Measurements from ENCODE around the gene KRT14.
"Not testable (repeated sequence)": the region's sequence is repeated elsewhere in the genome, so short reads cannot be mapped to it uniquely, and the experiment has no call there.

Gene KRT14

DNA sequence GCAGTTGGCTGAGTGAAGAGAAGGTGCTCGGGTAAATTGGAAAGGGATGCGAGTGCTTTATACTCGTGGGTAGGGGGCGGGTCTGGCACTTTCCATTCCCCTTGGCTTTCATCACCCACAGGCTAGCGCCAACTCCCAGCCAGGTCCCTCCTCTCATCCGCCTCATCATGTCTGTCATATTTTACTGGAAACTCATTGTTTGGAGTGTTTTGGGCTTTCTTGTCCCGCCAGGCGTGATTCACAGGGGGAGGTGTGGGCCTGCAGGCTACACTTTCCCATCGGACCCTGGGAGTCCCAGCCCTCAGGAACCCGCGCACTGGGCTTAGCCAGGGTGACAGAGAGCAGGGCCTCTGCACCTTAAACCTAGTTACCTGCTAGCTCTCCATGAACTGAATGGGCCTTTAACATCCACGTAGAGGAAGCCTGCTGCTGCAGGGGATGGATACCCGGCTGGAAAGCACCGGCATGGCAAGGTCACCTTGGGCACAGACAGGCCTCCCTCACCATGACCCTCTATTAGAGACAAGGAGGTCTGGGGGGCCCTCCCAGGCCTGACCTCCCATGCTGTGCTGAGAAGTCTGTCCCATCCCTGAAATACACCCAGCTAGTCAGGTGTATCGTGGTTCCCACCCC lies at the start of gene KRT14:
Gene KRT14, minus strand, starts transcription at position 33 of the 633 bp plus-strand sequence. CDS start 61 bp downstream, outside the sequence.
- no peak for DNase-seq (ENCODE audit: low read depth in 2 of 2, low spot score in 1 of 2)

DNA sequence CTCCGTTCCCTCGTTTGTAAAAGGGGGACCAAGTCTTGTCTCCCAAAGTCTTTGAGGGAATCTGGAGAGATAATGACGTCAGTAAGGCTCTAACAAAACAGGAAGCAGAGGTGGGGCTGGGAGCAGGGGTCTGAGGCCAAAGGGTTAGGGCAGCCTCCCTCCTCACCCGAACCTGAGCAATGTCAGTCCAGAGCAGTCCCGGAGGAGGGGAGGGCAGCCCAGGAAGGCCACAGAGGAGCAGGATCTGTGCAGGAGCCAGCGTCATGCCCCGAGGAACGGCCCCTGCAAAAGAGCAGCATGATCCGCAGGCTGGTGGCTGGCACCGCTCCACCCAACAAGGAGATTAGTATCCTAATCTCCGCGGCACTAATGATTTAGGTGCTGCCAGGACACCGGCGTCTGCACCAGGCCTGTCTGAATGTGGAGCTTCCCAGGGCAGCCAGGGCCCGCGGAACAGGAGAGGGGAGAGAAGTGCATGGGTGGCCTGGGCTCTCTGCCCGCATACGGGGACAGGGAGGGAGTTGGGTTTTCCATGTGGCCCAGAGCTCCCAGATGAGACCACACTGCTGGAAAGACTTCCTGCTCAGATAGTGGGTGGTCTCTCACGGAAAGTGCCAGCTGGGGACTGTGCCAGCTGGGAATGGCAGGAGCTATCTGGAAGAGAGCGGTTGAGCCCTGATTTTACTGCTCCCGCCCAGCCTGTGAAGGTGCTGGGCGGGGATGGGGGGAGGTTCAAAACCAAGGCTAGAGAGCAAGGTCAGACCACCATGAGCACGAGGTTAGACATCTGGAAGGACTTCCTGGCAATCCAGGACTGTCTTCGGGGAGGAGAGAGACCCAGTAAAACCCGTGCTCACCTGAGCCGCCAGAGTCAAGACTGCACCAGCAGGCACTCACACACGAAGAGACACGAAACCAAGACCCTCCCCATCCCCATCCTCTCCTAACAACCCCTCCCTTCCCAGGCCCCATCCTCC lies 48.7 kb upstream of the KRT14 start:
- DNase-seq (ENCODE audit: low read depth in 2 of 2, low spot score in 1 of 2), result no peak

DNA sequence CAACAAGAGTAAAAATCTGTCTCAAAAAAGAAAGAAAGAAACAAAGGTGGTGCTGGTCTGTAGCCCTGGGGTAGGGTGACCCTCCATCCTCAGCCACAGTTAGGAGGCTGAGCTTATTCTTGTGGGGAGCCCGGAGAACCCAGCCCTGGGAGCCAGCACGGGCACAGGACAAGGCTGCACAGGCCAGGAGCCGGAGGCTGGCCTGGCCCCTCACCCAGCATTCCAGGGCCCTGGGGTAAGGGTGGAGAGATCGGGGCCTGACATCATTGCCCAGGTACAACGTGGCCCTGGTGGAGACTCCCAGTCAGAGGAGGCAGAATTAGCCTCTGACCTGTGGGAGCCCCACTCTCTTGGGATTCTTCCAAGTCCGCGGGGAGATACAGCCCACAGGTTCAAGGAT lies 47.9 kb upstream of the KRT14 start:
- DNase-seq (ENCODE audit: low read depth in 2 of 2, low spot score in 1 of 2), result no peak

DNA sequence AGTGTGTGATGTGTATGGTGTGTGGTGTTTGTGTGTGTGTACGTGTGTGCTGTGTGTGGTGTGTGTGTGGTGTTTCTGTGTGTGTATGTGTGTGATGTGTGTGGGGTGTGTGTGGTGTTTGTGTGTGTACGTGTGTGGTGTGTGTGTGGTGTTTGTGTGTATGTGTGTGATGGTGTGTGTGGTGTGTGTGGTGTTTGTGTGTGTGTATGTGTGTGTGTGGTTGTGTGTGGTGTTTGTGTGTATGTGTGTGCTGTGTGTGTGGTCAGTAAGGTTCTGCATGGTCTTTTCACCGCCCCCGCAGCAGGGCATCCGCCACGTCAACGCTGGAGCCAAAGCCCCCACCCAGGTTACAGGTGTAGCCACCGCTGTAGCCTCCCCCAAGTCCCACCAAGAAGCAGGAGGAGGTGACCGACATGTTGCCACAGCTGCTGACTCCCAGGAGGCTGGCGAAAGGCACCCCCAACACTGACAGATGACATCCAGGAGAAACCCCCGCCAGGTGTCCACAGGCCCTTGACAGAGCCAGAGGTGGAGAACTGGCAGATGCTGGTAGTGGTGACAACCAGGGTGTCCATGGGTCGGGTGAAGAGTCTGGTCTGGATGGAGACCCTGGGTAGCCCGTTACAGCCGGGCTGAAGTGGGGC lies 47.0 kb upstream of the KRT14 start:
- no peak for DNase-seq (ENCODE audit: low read depth in 2 of 2, low spot score in 1 of 2)

DNA sequence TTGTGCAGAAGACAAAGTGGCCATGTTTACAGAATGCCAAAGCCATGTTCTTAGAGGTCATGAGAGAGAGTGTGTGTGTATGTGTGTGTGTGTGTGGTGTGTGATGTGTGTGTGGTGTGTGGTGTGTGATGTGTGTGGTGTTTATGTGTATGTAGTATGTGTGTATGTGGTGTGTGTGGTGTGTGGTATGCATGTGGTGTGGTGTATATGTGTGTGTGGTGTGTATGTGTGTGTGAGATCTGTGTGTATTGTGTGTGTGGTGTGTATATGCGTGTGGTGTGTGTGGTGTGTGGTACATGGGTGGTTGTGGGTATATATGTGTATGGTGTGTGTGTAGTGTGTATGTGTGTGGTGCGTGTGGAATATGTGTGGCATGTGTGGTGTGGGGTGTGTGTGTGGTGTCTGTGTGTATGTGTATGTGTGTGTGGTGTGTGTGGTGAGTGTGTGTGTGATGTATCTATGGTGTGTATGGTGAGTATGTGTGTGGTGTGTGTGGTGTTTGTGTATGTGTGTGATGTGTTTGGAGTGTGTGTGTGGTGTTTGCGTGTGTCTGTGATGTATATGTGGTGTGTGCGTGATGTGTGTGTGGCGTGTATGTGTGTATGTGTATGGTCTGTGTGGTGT lies 45.9 kb upstream of the KRT14 start:
- no peak for DNase-seq (ENCODE audit: low read depth in 2 of 2, low spot score in 1 of 2)

DNA sequence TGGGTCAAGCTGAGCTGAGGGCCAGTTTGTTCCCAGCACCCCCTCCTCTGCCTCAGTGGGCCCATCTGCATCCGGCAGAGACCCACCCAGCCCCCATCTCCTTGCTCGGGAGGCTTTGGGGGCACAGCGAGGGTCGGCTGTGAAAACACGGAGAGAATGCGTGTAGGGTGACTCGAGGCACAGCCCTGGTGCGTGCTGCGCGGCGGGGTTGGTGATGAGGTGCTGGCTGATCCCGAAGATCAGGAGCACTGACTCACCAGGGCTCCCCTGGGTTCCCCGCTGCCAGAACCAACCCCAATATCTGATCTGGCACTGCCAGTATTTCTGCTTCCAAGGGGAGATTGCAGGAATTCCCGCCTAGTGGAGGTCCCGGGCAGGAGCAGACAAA lies 45.2 kb upstream of the KRT14 start:
- DNase-seq (ENCODE audit: low read depth in 2 of 2, low spot score in 1 of 2), result no peak

DNA sequence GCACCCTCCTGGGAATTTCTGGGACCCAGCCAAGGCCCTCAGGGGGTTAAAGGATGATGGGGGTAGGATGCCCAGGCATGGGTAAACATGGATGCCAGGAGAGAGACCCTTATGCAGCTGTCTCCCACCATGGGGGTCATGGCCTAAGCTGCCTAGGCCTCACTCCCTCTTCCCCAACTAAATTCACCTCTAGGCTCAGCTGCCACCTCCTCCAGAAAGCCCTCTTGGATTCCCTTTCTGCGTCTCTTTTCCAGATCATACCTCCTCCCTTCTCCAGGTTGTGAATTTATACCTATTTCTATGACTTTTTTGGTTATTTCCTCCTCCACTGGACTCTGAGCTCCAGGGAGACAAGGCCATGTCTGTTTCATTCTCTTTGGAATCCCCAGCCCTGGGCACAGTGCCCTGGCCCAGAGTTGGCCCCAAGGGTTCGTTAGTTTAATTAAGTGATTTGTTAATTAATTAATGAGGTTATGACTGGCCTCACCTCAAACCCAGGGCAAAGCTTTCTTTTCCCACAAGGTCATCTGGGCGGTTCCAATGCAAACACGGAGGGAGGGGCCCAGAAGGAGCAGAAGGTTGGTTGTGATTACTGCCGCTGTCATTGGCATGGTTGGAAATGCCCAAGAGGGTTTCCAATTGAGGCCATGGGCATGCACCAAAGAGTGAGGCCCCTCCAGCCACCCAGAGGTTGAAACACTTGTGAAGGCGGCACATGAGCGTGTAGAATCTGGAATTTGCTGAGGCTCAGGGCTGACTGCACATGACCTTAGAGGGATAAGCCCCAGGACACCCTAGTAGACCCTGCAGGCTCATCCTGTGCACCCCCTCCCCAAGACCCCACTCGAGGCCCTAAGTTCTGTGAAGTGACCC lies 44.6 kb upstream of the KRT14 start:
- DNase-seq (ENCODE audit: low read depth in 2 of 2, low spot score in 1 of 2), result no peak

DNA sequence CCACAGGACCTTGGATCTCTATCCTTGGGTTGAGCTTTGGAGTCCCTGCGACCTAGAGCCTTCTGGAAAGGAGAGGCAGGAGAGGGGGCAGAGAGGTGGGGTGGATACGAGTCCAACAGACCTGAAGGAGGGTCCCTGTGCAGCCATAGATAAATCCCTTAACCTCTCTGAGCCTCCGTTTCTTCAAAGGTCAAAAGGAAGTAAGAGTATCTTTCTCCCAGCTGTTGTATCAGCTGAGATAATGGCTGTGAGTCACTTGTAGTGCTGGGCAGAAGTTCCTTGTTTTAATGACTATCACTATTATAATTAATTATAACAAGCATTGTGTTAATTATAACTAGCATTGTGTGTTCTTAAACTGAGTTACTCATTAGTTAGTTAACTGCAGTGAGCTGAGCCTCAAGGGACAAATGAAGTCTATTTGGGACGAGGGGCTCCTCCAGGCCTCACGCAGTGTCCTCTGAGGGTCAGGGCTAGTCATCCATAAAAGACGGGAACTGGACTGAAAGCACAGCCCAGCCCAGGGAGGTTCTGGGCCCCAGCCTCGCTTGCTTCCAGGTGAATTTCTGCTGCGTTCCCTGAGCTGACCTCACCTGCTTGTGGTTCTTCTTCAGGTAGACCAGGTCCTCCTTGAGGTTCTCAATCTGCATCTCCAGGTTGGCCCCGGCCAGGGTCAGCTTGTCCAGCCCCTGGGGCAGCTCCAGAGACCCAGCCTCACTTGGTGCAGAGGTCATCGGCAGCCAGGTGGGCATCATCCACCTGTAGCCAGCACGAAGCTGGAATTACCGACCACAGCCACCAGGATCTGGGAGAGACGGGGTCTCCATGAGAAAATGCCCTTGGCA lies 43.4 kb upstream of the KRT14 start:
- no peak for DNase-seq (ENCODE audit: low read depth in 2 of 2, low spot score in 1 of 2)

DNA sequence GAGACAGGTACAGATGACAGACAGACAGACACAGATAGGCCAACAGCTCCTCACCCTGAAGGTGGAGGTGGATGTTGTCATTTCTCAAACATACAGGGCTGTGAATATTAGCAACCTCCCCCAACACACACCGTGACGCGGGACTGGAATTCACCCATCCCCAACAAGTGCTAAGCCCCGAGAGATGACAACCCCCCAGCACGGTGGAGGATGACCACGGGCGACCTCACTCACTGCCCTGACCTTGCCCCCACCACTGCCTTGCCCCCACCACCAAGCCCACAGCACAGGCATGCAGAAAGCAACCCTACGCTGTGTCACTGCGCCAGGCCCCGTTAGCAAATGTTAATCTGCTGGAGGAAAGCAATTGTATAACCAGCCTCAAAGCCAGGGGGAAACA lies 42.6 kb upstream of the KRT14 start:
- no peak for DNase-seq (ENCODE audit: low read depth in 2 of 2, low spot score in 1 of 2)

DNA sequence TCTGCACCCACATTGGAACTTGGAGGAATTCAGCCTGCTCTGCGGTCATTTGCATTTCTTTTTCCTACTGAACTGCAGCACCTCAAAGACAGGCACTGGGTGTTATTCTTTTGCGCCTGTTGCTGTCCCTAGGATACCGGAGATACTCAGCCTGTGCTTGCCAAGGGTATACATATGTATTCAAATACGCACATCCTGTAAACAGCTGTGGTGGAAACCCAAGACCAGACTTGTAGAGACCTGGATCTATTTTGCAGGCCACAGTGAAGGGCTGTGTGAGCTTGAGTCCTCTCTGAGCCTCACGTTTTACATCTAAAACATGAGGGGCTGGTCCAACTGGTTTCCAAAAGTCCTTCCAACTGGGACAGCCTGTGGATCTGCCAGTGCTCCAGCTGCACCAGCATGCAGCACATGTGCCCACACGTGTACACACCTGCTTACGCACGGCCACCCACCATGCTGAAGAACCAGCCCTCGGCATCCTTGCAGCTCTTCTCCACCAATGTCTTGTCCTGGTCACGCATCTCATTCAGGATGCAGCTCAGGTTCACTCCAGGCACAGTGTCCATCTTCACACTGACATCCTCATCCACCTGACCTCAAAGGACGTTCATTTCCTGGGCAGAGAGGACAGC lies 42.0 kb upstream of the KRT14 start:
- DNase-seq (ENCODE audit: low read depth in 2 of 2, low spot score in 1 of 2), result not testable (repeated sequence)

DNA sequence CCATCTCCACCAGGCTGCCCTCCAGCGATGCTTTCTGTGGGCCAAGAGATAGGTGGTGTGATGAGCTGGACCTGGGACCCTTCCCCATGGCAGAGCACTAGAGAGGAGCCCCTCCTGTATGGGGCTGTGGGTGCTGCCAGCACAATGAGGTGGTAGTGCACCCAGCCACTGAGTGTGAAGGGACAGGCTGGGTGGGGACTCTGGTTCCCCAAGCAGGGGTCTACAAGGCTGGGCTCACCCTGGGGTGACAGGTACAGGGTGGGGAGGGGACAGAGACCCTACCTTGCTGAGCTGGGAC lies 41.3 kb upstream of the KRT14 start:
- not testable (repeated sequence) for DNase-seq (ENCODE audit: low read depth in 2 of 2, low spot score in 1 of 2)

DNA sequence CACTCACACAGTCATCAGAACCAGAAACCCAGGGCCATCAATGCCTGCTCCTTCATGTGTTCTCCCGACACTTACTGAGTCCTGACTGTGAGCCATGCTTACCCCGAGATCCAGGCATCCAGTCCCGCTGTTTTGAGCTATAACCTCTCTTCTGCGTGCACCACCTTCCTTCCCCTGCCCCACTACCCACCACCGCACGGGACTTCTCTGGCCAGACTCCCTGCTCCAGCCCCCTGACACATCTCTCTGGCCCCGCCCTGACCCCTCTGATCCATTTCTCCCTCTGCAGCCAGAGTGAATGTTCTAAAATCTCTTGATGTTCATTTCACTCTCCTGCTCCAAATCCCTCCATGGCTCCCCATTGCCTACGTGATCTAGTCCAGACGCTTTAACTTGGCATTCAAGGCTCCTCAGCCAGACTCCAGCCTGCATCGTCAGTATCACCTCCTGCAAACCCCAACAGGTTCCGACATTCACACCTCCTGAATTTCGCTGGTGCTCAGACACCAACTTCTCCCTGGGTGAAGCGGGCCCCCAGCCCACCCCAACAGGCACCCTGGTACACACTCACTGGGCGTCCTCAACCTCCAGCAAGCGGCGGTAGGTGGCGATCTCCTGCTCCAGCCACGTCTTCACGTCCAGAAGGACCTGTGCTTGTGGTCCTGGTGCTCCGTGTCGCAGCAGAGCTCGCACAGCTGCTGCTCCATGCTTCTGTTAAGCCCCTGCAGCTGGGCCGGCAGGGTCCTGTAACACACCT lies 40.8 kb upstream of the KRT14 start:
- no peak for DNase-seq (ENCODE audit: low read depth in 2 of 2, low spot score in 1 of 2)

DNA sequence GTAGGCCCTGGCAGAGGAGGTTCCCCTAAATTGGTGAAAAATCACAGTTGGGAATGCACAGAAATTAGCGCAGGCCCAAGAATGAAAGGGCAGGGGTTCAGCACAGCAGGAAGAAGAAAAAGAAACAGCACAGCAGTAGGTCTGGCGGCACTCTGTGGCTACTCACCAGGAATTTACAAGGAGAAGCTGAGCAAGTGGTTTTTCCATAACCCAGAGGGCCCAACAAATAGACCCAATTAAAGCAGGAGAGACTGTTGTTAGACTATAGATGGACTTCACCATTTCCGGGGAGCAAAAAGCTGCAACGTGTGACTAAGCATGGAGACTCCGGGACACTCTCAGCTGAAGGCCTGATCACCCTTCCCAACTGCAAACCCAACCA lies 40.2 kb upstream of the KRT14 start:
- DNase-seq (ENCODE audit: low read depth in 2 of 2, low spot score in 1 of 2), result not testable (repeated sequence)

DNA sequence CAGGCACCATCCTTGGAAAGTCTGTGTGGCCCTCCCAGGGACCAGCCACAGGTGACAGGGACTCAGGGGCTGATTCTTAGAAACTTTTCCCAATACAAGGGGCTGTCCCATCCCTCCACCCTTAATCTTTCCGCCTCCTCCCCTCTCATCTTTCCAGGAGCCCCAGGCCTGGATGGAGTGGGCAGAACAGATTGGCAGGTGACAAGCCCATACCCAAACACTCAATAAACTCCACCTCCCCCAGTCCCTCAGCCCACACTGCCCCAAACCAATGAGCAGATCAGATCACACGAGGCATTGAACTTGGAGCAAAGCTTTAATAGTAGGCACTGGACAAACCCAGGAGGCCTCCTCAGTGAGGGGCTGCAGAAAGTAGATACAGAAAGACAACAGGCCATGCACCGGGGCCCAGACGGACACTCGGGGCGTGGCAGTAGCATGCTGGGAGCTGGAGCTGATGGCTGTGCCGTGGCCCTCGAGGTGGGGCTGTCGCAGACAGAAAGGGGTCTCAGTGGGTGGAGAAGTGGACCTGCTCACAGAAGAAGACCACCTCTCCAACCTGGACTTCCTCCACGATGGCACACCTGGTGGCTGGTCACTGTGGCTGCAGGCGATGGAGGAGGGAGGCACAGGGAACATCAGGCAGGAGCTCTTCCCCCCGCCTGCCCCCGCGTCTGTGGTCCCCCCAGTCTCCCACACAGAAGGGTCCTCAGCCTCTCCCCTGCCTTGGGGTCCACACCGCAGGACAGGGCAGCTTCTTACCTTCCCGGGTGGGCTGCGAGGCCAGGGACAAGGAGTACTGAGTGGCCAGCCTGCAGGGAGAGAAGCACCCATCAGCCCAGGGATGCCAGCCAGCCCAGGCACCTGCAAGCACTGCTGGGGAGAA lies 39.6 kb upstream of the KRT14 start:
- not testable (repeated sequence) for DNase-seq (ENCODE audit: low read depth in 2 of 2, low spot score in 1 of 2)

DNA sequence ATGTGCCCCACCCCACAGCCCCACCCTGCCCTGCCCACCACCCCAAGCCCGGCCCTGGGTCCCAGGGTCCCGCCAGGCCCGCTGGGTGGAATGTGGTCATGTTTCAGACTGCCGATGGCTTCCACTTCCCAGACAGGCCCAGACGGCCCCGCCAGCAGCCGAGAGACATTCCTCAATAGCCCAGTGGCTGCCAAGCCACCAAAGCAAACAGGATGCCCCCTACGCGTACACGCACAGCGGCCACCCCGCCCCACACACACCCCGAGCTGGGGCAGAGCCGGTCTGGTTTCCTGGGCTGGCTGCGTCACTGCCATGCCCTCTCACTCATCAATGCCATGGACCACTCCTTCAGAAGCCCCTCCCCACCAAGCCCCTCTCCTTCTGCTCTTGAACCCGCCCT lies 38.9 kb upstream of the KRT14 start:
- DNase-seq (ENCODE audit: low read depth in 2 of 2, low spot score in 1 of 2), result no peak

DNA sequence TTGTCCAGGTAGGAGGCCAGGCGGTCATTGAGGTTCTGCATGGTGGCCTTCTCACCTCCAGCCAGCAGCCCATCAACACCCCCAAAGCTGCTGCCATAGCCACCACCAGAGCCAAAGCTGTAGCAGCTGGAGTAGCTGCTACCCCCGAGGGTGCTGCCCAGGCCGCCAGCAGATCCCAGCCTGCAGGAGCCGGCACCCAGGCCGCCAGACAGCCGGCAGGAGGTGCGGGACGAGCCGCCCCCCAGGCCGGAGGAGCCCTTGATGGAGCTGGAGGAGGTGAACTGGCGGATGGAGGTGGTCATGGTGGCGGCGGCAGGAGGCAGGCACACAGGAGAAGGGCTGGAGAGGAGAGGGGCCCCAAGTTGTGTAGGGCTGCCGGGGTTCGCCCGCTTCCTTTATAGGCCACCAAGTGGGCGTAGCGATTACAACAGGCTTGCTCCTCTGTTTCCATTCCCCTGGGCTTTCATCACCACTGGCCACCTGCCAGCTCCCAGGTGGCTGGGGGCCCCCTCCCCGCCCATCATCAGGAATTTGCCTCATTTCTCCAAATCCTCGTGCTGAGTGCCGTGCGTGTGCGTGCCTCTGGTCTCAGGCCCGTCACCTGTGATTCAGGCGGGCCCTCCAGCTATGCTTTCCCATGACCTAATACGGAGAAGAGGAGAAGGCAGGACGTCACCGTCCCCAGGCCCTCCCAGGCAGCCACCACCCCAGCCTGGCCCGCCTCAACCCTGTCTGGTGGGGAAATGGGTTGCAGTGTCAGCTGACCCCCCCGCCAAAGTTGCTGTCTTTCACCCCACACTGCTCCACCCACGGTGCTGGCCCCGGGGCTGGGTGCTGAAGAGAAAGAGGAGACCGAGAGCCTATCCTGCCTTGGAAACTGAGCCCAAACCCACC lies 37.8 kb upstream of the KRT14 start, which contains the start of gene KRT17:
Gene KRT17, minus strand, starts transcription at position 368 of the 894 bp plus-strand sequence. Its CDS starts 66 bp downstream, at position 302.
- DNase-seq (ENCODE audit: low read depth in 2 of 2, low spot score in 1 of 2), result no peak

All from stimulated activated CD8-positive, alpha-beta memory T cell treated with anti-CD3 and anti-CD28 coated beads, Interleukin-4, amount 100 ng/mL, for 1 hour (primary cell).